HUES6 (cell line): ENCODE measurements around the gene PDGFA.
A peak's percentile ranks its signal among the peaks of the same experiment; 100 is the strongest.

Experiments
- H3K27ac ChIP-seq: 2 replicates; pipeline ENCODE4 v1.7.0; 2013; ENCODE audit warnings: low read depth, mild to moderate bottlenecking, low read length, inconsistent platforms
- H3K27me3 ChIP-seq: 2 replicates; pipeline ENCODE4 v1.6.1; 2013; ENCODE audit warnings: low read length; ENCODE audit not compliant: control insufficient read depth, insufficient read depth
- H3K36me3 ChIP-seq: 2 replicates; pipeline ENCODE4 v1.6.1; 2013; ENCODE audit warnings: low read length; ENCODE audit not compliant: control insufficient read depth, insufficient read depth
- H3K4me1 ChIP-seq: 2 replicates; pipeline ENCODE4 v1.6.1; 2013; ENCODE audit warnings: low read length; ENCODE audit not compliant: control insufficient read depth, insufficient read depth
- H3K4me3 ChIP-seq: 2 replicates; pipeline ENCODE4 v1.5.1; 2013; ENCODE audit warnings: low read depth, low read length
- H3K9ac ChIP-seq: one replicate; pipeline ENCODE4 v1.6.1; 2013; ENCODE audit warnings: mild to moderate bottlenecking, low read length
- H3K9me3 ChIP-seq: 2 replicates; pipeline ENCODE4 v1.6.1; 2013; ENCODE audit warnings: low read depth, low read length; ENCODE audit not compliant: control insufficient read depth, insufficient read depth

Gene PDGFA

DNA sequence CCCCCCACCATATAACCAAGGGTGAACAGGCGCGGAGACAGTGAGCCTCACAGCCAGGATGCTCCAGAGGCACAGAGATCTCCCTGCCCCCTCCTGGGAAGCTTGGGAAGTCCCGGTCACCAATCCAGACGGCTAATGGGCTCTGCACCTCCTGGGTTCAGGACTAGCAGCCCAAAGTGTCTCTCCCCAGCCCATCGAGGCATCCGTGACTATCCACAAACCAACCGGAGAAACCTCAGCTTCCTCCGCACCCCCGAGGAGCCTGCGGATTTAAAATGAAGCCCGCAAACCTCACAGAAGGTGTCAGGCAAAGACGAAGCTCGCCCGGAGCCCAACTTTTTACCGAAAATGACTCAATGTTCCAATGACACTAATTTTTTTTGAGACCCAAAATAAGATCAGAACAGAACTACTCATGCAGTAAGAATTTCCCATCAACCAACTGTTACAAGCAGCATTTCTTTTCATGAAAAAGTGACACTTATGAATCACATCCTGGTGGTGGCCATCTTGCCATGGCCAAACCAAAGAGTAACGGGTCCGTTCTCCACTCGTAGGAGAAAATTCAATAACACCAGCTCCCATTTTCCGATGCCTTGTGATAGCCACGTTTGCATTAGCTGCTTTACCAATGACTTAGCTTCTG, 6.0 kb downstream of the PDGFA start:
- H3K9ac ChIP-seq = no peak overlapping the region
- H3K9me3 ChIP-seq = no peaks in the 10 kb centered on the region
- peaks cover 8% of the 10 kb centered on the region for H3K27me3 ChIP-seq
- no peak overlapping the region; the same call in 1 of the 2 replicates for H3K27ac ChIP-seq
- no peak overlapping the region for H3K4me3 ChIP-seq
- H3K4me1 ChIP-seq = peaks cover 41% of the 10 kb centered on the region
- H3K36me3 ChIP-seq = peaks cover 34% of the 10 kb centered on the region

DNA sequence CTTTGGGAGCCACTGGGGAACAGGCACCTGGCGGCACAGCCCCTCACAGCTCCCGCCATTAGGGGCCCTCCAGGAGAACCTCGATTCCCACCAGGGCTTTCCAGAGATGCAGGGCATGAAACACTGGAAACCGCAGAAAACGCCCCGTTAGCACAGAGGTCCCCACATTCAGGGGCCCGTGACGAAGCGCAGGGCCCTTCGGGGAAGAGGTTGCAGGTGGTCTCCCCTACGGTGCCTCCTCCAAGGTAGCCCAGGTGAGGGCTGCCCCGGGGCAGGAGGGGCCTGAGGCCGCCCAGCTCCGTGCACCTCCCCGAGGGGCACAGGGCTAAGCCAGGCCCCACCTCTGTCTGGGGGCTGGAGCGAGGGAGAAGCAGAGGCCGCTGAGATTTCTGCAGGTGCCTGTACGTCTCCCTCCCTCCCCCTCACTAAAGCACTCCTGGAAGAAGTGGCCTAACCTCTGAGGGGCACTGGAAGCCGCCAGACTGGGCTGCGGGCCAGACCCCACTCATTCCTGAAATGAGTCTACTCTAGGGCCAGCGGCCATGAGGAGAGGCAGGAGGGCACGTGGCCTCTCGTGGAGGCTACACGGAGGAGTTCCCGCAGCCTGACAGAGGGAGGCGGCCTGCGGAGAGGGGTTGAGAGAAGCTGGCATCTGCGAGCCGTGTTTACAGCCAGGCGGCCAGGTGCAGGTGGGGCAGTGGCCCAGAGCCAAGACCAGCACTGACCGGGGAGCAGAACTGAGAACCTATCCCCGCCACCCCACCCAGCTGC, 6.9 kb downstream of the PDGFA start:
- peak overlapping the region; percentile 20 for H3K9ac ChIP-seq
- no peak overlapping the region for H3K4me3 ChIP-seq
- H3K9me3 ChIP-seq = no peaks in the 10 kb centered on the region
- peaks cover 41% of the 10 kb centered on the region for H3K4me1 ChIP-seq
- peaks cover 40% of the 10 kb centered on the region for H3K36me3 ChIP-seq
- peak overlapping the region; percentile 38 for H3K27ac ChIP-seq
- H3K27me3 ChIP-seq = peaks cover 4% of the 10 kb centered on the region

DNA sequence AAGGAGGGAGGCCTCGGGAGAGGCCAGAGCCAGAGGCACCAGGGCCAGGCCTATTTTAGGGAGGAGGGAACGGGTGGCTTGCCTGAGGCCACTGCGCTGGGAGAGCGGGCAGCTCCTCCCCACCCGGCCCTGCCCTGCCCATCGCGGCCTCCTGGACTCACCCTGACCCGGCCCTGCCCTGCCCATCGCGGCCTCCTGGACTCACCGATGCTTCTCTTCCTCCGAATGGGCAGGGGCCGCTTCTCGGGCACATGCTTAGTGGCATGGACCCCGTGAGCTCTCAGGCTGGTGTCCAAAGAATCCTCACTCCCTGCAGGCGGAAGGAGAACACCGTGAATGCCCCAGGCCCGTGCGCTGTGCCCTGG, 7.5 kb downstream of the PDGFA start:
- Histone ChIP-seq H3K4me1 (peaks cover 41% of the 10 kb centered on the region), H3K27me3 (peaks cover 3% of the 10 kb centered on the region; the same call in 1 of the 2 replicates), H3K9me3 (no peaks in the 10 kb centered on the region), H3K4me3 (no peak overlapping the region), H3K27ac (peak overlapping the region; percentile 30), H3K36me3 (peaks cover 40% of the 10 kb centered on the region), H3K9ac (no peak overlapping the region)

DNA sequence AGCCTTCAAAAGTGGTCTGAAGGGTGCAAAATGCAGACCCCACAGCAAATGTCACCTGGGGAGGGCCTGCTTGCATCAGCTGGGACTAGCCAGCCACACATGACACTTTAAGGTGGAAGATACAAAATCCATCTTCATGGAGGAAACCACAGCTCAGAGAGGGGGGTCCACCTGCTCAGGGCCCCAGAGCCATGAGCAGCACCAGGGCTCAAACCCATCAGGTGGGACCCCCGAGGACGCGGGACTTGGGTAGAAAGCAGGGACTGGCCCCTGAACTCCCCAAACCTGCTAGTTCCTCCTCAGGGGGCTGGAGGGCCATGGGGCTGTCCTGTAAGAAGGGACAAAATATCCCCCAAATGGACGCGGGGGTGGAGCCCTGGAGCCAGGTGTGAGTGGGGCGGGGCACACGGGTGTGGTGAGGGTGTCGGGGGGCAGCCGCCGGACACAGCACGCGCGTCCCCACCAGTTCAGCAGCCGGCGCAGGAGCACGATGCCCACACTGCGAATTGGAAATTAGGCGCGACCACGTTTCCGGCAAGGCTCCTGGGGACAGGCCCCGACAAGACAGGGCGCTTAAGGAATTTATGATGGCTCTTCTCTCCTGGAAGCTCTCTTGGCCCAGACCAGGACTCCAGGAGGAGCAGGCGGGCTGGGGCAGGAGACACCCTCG, 8.0 kb downstream of the PDGFA start:
- no peak overlapping the region for H3K4me3 ChIP-seq
- peak overlapping the region; percentile 30; the same call in 1 of the 2 replicates for H3K27ac ChIP-seq
- peaks cover 41% of the 10 kb centered on the region for H3K4me1 ChIP-seq
- H3K9me3 ChIP-seq = no peaks in the 10 kb centered on the region
- peaks cover 43% of the 10 kb centered on the region for H3K36me3 ChIP-seq
- no peak overlapping the region for H3K9ac ChIP-seq
- H3K27me3 ChIP-seq = peaks cover 3% of the 10 kb centered on the region; the same call in 1 of the 2 replicates

DNA sequence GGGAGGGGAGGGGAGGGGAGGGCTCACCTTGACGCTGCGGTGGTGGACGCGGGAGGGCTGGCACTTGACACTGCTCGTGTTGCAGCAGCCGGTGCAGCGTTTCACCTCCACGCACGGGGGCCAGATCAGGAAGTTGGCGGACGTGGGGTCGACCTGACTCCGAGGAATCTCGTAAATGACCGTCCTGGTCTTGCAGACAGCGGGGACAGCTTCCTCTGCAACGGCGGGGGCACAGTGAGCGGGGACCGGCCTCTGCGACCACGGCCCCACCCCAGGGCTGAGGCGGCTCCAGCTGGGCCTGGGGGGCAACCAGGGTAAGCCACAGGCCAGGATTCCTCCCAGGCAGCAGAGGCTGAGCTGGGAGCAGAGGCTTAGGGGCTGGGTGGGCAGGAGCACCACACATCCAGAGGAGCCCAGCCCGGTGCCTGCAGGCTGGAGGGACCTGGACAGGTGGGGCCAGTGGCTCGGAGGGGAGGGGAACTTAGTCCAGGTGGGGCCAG, 8.8 kb downstream of the PDGFA start:
- Histone ChIP-seq H3K27ac (no peak overlapping the region), H3K36me3 (peaks cover 50% of the 10 kb centered on the region)

DNA sequence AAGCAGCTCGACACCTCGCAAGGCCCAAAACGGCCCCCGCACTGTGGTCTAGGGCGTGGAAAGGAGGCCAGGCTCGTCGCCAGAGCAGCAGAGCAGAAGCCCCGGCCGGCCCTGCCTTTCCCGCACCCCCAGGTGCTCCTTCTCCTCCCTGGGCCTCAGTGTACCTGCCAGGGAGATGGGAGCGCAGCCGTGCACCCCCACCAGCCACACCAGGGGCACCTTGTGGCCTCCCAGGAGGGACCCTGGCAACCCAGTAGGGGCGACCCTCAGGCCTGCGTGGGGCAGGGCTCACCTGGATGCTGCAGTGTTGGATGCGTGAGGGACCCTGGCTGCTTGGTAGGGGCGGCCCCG, 9.5 kb downstream of the PDGFA start:
- no peak overlapping the region for H3K9ac ChIP-seq
- peaks cover 34% of the 10 kb centered on the region for H3K4me1 ChIP-seq
- H3K9me3 ChIP-seq = no peaks in the 10 kb centered on the region
- no peak overlapping the region for H3K27ac ChIP-seq
- H3K27me3 ChIP-seq = no peaks in the 10 kb centered on the region
- no peak overlapping the region for H3K4me3 ChIP-seq
- peaks cover 57% of the 10 kb centered on the region for H3K36me3 ChIP-seq

More for the DNA sequence above, 8.8 kb downstream of the PDGFA start:
- H3K9me3 ChIP-seq = no peaks in the 10 kb centered on the region
- H3K4me1 ChIP-seq = peaks cover 41% of the 10 kb centered on the region
- no peak overlapping the region for H3K9ac ChIP-seq
- no peaks in the 10 kb centered on the region for H3K27me3 ChIP-seq
- H3K4me3 ChIP-seq = no peak overlapping the region

DNA sequence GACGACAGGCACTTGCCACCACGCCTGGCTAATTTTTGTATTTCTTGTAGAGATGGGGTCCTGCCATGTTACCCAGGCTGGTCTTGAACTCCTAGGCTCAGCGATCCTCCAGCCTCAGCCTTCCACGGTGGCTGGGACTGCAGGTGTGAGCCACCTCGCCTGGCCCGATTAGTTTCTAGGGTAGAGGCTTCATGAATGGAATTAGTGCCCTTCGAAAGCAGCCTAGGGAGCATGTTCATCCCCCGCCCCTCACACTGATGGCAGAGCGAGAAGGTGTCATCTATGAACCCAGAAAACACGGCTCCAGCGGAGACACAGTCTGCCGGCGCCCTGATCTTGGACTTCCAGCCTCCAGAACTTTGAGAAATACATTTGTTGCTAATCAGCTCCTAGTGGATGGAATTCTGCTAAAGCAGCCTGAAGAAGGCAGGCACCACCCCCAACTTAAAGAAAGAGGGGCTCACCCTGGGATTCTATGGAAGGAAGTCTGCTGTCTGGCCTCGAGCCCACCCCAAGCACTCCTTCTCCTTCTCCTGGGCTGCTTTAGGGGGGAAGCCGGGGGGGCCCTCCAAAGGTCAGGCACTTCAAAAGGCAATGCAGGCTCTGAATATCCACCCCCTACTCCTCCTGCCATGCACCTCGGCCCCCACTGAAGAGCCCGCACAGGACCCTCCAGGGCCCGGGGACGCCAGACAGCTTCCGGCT, 10.1 kb downstream of the PDGFA start:
- Histone ChIP-seq H3K4me1 (peaks cover 30% of the 10 kb centered on the region), H3K4me3 (no peak overlapping the region), H3K36me3 (peaks cover 60% of the 10 kb centered on the region), H3K27me3 (no peaks in the 10 kb centered on the region), H3K9me3 (no peaks in the 10 kb centered on the region), H3K9ac (no peak overlapping the region), H3K27ac (no peak overlapping the region)

DNA sequence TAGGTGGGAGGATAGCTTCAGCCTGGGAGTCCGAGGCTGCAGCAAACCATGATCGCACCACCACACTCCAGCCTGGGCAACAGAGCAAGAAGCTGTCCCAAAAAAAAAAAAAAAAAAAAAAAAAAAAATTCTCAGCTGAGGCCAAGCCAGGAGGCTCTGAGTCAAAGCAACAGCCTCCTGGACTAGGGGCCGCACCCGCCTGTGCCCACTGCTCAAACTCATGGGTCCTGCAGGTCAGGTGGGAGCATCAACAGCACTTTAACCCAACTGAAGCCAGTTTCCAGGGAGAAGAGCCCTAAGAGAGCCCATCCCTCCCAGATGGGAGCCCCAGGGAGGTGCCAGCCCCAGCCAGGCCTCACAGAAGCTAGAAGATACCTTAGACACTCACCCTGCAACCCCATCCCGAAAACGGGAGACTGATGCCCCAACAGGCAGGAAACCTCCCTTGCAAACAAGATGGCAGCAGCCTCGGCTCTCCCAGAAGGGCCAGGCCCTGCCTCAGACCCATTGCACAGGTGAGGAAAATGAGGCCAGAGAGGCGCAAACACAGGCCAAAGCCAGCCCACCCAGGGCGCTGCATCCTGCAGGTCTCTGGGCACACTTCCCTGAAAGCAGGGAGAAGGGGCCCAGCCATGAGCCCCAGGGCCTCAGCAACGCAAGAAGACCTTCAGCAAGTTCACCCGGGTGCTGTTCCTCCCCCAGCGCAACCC, 11.0 kb downstream of the PDGFA start:
- H3K9ac ChIP-seq = no peak overlapping the region
- no peaks in the 10 kb centered on the region for H3K9me3 ChIP-seq
- H3K27me3 ChIP-seq = no peaks in the 10 kb centered on the region
- peaks cover 62% of the 10 kb centered on the region for H3K36me3 ChIP-seq
- no peak overlapping the region for H3K27ac ChIP-seq
- peaks cover 28% of the 10 kb centered on the region for H3K4me1 ChIP-seq
- no peak overlapping the region for H3K4me3 ChIP-seq

DNA sequence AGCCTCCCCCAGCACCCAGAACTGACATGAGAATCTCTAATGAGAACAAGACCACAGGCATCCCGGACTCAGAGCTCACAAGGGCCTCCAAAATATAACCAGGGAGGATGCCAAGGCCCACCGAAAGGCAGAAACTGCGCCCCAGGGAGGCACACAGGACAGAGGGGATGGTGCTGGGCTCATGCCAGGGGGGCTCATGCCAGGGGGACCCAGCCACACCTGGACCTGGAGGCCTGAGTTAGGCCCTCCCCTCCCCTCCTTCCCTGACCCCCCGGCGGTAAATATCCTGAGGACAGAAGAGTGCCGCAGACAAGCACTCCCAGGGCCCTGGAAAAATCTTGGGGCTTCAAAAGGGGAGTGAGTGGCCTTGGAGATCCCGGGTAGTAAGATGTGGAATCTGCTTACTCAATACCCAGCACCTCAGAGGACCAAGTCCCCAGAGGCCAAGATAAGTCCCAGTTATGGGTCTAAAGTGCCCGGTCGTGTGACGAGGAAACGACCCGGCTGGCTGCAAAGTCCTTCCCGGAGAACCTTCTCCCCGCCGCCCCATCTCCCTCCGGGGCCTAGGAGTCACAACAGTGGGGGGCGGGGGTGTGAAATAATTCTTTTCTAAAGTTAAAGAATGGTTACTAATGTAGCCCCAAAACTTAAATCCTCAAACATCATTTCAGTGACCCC, 11.9 kb downstream of the PDGFA start:
- H3K27me3 ChIP-seq = no peaks in the 10 kb centered on the region
- H3K27ac ChIP-seq = no peak overlapping the region
- no peak overlapping the region for H3K9ac ChIP-seq
- no peaks in the 10 kb centered on the region for H3K9me3 ChIP-seq
- H3K36me3 ChIP-seq = peaks cover 70% of the 10 kb centered on the region
- H3K4me3 ChIP-seq = no peak overlapping the region
- H3K4me1 ChIP-seq = peaks cover 20% of the 10 kb centered on the region; the same call in 1 of the 2 replicates
